OCI-LY7 (cell line): ENCODE measurements around the gene NUP93. TPM values are rescaled to one million over a fixed set of nuclear protein-coding genes. Genes with fewer than 3 reads are reported as not detected.

ENCODE experiments used
- BruUV-seq: library from RNA; stranded (reverse); fragments of 400-500 nt; replicated peaks from 2 replicates; lab custom pipeline; 2021; lab: Mats Ljungman, UMichigan
- CTCF ChIA-PET: fragments of 300-600 bp; sonication (Branson Sonifier 250); formaldehyde crosslinking; loops from one replicate; lab custom pipeline; 2022; ENCODE audit warnings: antibody characterized with exemption; ENCODE audit not compliant: unreplicated experiment; lab: Charles Lee
- POLR2A ChIA-PET: fragments of 300-600 bp; sonication (Branson Sonifier 250); formaldehyde crosslinking; loops from one replicate; lab custom pipeline; 2022; ENCODE audit warnings: antibody characterized with exemption; lab: Charles Lee
- DNase-seq: peaks from one replicate; pipeline ENCODE4 v3.0.0-alpha.2; 2015; ENCODE audit warnings: low spot score
- H2AFZ ChIP-seq: fragments of 200-600 bp; sonication (generic), shearing (Covaris generic); 2 replicates; pipeline ENCODE4 v1.6.1; 2014; ENCODE audit warnings: mild to moderate bottlenecking, antibody characterized with exemption, low read length, moderate library complexity
- H3K27ac ChIP-seq: fragments of 200-600 bp; sonication (generic); 2 replicates; pipeline ENCODE4 v1.5.1; 2014; ENCODE audit warnings: mixed run types, low read depth, mild to moderate bottlenecking, moderate library complexity, low read length, inconsistent platforms; ENCODE audit not compliant: poor library complexity, severe bottlenecking
- H3K36me3 ChIP-seq: fragments of 200-600 bp; sonication (generic); 2 replicates; pipeline ENCODE4 v1.6.1; 2014; ENCODE audit warnings: mild to moderate bottlenecking, antibody characterized with exemption, low read length, moderate library complexity, mixed read lengths; ENCODE audit not compliant: insufficient read depth
- H3K4me1 ChIP-seq: fragments of 200-600 bp; sonication (generic); 2 replicates; pipeline ENCODE4 v1.5.1; 2014; ENCODE audit warnings: mild to moderate bottlenecking, low read length; ENCODE audit not compliant: insufficient read depth, poor library complexity, severe bottlenecking
- H3K4me2 ChIP-seq: fragments of 200-600 bp; sonication (generic); 2 replicates; pipeline ENCODE4 v1.6.1; 2014; ENCODE audit warnings: mild to moderate bottlenecking, low read length
- H3K4me3 ChIP-seq: fragments of 200-600 bp; sonication (generic); 2 replicates; pipeline ENCODE4 v1.5.1; 2014; ENCODE audit warnings: mild to moderate bottlenecking, low read depth, low read length; ENCODE audit not compliant: poor library complexity, severe bottlenecking
- H3K79me2 ChIP-seq: fragments of 200-600 bp; sonication (generic); 2 replicates; pipeline ENCODE4 v1.6.1; 2016; ENCODE audit warnings: low read depth, mild to moderate bottlenecking, low read length, moderate library complexity, mixed read lengths; ENCODE audit not compliant: insufficient read depth
- H3K9me2 ChIP-seq: fragments of 200-600 bp; sonication (generic); 2 replicates; pipeline ENCODE4 v1.6.1; 2016; ENCODE audit warnings: mild to moderate bottlenecking, low read length, mixed read lengths; ENCODE audit not compliant: insufficient read depth
- H3K9me3 ChIP-seq: fragments of 200-600 bp; sonication (generic); 2 replicates; pipeline ENCODE4 v1.6.1; 2014; ENCODE audit warnings: mild to moderate bottlenecking, mixed run types, low read length, mixed read lengths
- H4K20me1 ChIP-seq: fragments of 200-600 bp; sonication (generic); 2 replicates; pipeline ENCODE4 v1.6.1; 2014; ENCODE audit warnings: mild to moderate bottlenecking, antibody characterized with exemption, low read length, moderate library complexity, mixed read lengths; ENCODE audit not compliant: insufficient read depth
- EZH2phosphoT487 ChIP-seq: fragments of 200-600 bp; sonication (generic); IDR thresholded peaks from 2 replicates; pipeline ENCODE4 v1.6.1; 2018; ENCODE audit warnings: low read depth, borderline replicate concordance, mild to moderate bottlenecking, mixed run types, antibody characterized with exemption, low read length, moderate library complexity, mixed read lengths
- intact Hi-C: fragments of 100-400 bp; cut with micrococcal nuclease; formaldehyde crosslinking; loops from one replicate; pipeline ENCODE4 v1.10.0; 2022; ENCODE audit not compliant: unreplicated experiment
- total RNA-seq, 2 experiments: library from RNA; depleted of rRNA in 1 of 2; stranded (reverse); fragments of >200 nt in 1 of 2; shearing (Covaris generic) in 1 of 2; gene quantifications; 2 replicates each; pipeline ENCODE4 v1.2.3, GENCODE V29; 2014 to 2022
- TF ChIP-seq, protein P1 (sequence below): fragments of 200-600 bp; sonication (generic); conservative IDR thresholded peaks from 2 replicates; pipeline ENCODE4 v1.5.1; 2014; ENCODE audit warnings: mild to moderate bottlenecking, antibody characterized with exemption, low read length, moderate library complexity, mixed read lengths

The NUP93 gene
- total RNA-seq, 2 experiments from 2014 or later, result 119 to 183 TPM

DNA sequence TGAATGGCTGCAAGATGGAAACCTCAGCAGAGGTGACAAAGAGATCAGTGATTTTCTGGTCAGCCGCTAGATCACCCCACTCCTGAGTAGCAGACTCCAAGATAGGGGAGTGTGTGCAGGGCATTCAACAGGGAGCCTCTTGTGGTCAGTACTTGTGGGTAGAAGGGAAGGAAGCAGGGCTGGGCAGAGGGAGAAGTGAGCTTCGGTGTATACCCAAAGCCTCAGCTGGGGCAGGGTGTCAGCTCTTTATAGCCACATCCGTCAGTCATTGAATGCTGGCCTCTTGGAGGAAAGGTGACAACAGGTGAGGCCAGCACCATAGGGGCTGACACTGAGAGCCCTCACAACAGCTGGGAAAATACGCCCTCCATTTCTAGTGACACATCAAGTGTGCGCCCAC lies 132.8 kb downstream of the NUP93 start:
- Histone ChIP-seq H3K36me3 (no peaks in the 10 kb centered on the region), H3K79me2 (no peaks in the 10 kb centered on the region), H3K4me2 (no peak overlapping the region), H3K9me2 (no peaks in the 10 kb centered on the region), H4K20me1 (no peaks in the 10 kb centered on the region), H3K4me3 (no peak overlapping the region), H3K4me1 (peaks cover 55% of the 10 kb centered on the region), H3K27ac (no peak overlapping the region), H3K9me3 (no peaks in the 10 kb centered on the region), H2AFZ (no peak overlapping the region)
- intact Hi-C loops, result loop anchor here (5.0 kb wide), 1 partner anchor 180 kb away; no protein-coding TSS in a partner anchor
- peak; percentile 19 for DNase-seq
- CTCF ChIA-PET, result interaction anchor here (0.5 to 1.2 kb wide), 3 partner anchors 9 to 79 kb away, joined by 3 read pairs; no protein-coding TSS in a partner anchor
- no TSS peak for BruUV-seq
- no peak for TF ChIP-seq EZH2phosphoT487
- TF ChIP-seq, protein P1, sequence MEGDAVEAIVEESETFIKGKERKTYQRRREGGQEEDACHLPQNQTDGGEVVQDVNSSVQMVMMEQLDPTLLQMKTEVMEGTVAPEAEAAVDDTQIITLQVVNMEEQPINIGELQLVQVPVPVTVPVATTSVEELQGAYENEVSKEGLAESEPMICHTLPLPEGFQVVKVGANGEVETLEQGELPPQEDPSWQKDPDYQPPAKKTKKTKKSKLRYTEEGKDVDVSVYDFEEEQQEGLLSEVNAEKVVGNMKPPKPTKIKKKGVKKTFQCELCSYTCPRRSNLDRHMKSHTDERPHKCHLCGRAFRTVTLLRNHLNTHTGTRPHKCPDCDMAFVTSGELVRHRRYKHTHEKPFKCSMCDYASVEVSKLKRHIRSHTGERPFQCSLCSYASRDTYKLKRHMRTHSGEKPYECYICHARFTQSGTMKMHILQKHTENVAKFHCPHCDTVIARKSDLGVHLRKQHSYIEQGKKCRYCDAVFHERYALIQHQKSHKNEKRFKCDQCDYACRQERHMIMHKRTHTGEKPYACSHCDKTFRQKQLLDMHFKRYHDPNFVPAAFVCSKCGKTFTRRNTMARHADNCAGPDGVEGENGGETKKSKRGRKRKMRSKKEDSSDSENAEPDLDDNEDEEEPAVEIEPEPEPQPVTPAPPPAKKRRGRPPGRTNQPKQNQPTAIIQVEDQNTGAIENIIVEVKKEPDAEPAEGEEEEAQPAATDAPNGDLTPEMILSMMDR, result no peak
- POLR2A ChIA-PET, result interaction anchor here (0.8 to 1.9 kb wide), 7 partner anchors 11 to 178 kb away, joined by 3 to 7 read pairs (median 4); no protein-coding TSS in a partner anchor

- no peak for DNase-seq
- POLR2A ChIA-PET, result interaction anchor here (0.6 kb wide), 2 partner anchors 53 to 74 kb away, joined by 3 to 4 read pairs; no protein-coding TSS in a partner anchor
- no TSS peak for BruUV-seq
- Histone ChIP-seq H3K4me2 (no peak within 1 kb of the TSS), H3K27ac (no peak within 1 kb of the TSS), H3K36me3 (no peaks in the 10 kb centered on the region), H3K9me3 (no peaks in the 10 kb centered on the region), H2AFZ (no peak within 1 kb of the TSS), H3K4me3 (no peak within 1 kb of the TSS), H3K4me1 (peaks cover 56% of the 10 kb centered on the region), H4K20me1 (no peaks in the 10 kb centered on the region), H3K9me2 (no peaks in the 10 kb centered on the region), H3K79me2 (no peaks in the 10 kb centered on the region)
- intact Hi-C loops, result loop anchor here (5.0 kb wide), 1 partner anchor 177 kb away; no protein-coding TSS in a partner anchor
- TF ChIP-seq EZH2phosphoT487, result no peak
- TF ChIP-seq, protein P1, result no peak
- CTCF ChIA-PET, result interaction anchor here (0.6 kb wide), 1 partner anchor 56 kb away, joined by 3 read pairs; no protein-coding TSS in a partner anchor
These were observed 135.0 kb downstream of the NUP93 start, which contains the start of gene SLC12A3 for GRCh38 chr16:56864960-56865359. Gene SLC12A3, plus strand, starts transcription at chr16:56865207. Its CDS starts 29 bp downstream, at chr16:56865236.

- H3K4me3 ChIP-seq, result no peak overlapping the region
- no peak overlapping the region for H3K27ac ChIP-seq
- peaks cover 55% of the 10 kb centered on the region for H3K4me1 ChIP-seq
- POLR2A ChIA-PET, result interaction anchor here (0.6 to 1.0 kb wide), 3 partner anchors 11 to 73 kb away, joined by 3 to 4 read pairs (median 3); no protein-coding TSS in a partner anchor
- no peaks in the 10 kb centered on the region for H3K9me3 ChIP-seq
- intact Hi-C loops, result loop anchor here (2.0 kb wide), 1 partner anchor 23 kb away; no protein-coding TSS in a partner anchor
- H3K9me2 ChIP-seq, result no peaks in the 10 kb centered on the region
- no peak for DNase-seq
- no peaks in the 10 kb centered on the region for H4K20me1 ChIP-seq
- H2AFZ ChIP-seq, result no peak overlapping the region
- TF ChIP-seq EZH2phosphoT487, result no peak
- TF ChIP-seq, protein P1, result no peak
- H3K79me2 ChIP-seq, result no peaks in the 10 kb centered on the region
- no TSS peak for BruUV-seq
- H3K4me2 ChIP-seq, result no peak overlapping the region
- no peaks in the 10 kb centered on the region for H3K36me3 ChIP-seq
- CTCF ChIA-PET, result interaction anchor here (0.6 kb wide), 1 partner anchor 55 kb away, joined by 3 read pairs; no protein-coding TSS in a partner anchor
These were observed 135.6 kb downstream of the NUP93 start for GRCh38 chr16:56865394-56866062.
